HG03378 (cell line): ENCODE results near the gene IFT27.

Experiments
- ATAC-seq: cut with Tn5 transposase; IDR thresholded peaks from one replicate; pipeline ENCODE4 v1.9.1; 2021; ENCODE audit warnings: mild to moderate bottlenecking, moderate library complexity; ENCODE audit not compliant: unreplicated experiment

Gene IFT27, protein sequence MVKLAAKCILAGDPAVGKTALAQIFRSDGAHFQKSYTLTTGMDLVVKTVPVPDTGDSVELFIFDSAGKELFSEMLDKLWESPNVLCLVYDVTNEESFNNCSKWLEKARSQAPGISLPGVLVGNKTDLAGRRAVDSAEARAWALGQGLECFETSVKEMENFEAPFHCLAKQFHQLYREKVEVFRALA

GRCh38 chr22:36775964-36776669 lies at the start of gene IFT27:
TSS of gene IFT27 (minus strand) at chr22:36776119. CDS start at chr22:36775707, 412 bp downstream.
- ATAC-seq = peak; percentile 86

DNA sequence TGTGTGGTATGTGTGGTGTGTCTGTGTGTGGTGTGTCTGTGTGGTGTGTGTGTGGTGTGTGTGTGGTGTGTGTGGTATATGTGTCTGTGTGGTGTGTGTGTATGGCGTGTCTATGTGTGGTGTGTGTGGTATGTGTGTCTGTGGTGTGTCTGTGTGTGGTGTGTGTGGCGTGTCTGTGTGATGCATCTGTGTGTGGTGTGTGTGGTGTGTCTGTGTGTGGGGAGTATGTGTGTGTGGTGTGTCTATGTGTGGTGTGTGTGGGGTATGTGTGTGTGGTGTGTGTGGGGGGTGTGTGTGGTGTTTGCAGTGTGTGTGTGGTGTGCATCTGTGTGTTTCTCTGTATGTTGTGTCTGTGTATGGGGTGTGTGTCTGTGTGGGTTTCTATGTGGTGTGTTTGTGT lies 48.7 kb upstream of the IFT27 start:
- ATAC-seq = no peak

DNA sequence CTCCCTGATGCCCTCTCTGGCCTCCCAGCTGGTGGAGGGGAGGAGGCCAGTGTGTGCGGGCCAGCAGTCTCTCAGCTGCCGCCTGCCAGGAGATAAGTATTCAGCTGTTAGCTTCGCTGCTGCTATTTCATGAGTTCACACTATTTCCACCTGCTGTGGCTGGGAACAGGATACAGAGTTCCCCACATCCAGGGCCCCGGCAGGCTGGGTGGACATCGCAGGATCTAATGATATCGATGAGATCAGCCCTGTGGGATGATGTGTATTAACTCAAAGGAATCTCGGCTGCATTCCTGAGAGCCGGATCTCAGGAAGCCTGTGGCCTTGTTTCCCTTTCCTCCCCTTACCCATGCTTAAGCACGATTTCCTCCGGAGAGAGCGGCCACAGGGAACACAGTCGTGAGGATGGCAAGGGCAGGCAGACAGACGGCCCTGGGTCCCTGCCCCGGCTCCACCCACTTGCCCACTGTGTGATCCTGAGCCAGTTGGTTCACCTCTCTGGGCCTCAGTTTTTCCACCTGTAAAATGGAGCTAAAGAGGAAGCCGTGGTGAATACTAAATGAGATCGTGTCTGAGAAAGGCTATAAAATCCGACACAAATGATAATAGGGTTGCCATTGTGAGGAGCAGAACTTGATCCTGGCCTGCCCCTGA lies 47.4 kb upstream of the IFT27 start:
- no peak for ATAC-seq

DNA sequence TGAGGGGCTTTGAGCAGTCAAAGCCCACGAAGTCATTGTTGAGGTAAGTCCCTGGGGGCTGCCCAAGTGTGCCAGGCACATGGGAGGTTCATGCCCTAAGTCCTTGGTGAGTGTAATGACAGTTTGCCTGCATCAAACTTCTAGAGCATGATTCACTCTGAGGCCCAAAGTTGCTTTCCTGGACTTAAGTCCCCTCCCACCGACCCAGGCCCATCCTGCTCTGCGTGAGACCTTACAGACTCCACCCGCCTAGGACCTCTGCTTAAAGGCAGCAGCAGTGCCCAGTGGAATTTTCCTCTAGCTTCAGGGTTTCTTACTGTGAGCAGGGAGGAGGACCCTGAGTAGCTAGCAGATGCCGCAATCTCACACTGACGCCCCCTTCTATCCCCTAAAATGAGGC lies 46.7 kb upstream of the IFT27 start:
- ATAC-seq = no peak

GRCh38 chr22:36819112-36819511 lies 43.2 kb upstream of the IFT27 start:
- no peak for ATAC-seq

DNA sequence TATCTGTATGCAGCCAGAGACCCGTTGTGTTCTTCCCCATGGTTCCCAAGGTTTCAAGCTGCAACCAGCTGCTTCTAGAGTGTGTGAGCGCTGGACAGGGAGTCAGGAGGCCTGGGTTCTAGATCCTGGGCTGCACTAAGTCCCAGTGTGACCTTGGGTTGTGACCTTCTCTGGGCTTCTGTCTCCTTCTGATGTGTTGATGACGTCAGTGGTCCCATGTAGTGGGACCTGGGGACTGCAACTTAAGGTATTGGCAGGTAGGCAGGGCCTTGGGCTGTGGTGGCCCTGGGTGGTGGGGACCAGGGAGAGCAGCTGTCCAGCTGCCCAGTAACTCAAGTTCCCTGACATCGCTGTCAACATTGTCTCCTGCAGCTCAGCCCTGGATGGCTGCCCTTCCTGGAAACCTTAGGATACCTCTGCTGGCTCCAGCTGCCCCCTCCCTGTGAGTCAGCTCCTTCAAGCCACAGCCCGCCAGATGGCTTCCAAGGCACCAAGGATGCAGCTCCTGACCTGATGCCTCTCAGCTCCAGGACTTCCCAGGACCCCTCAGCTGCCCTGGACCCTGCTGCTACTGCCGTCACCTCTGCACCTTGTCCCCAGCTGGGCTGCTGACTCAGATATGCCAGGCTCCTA lies 42.2 kb upstream of the IFT27 start:
- ATAC-seq = no peak

DNA sequence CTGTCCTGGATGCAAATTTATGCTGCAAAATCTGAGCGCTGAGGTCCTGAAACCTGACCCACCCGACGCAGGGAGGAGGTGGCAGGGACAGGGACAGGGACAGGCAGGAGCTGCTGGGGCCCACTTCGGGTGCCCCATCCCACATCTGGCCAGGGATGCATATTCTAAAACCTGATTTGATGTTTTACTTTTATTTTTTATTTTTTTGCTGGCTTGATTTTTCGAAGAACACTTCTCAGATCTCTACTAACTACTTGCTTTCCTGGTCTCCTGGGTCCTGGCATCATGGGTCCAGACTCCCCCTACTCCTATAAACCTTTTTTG lies 41.6 kb upstream of the IFT27 start:
- ATAC-seq = no peak

DNA sequence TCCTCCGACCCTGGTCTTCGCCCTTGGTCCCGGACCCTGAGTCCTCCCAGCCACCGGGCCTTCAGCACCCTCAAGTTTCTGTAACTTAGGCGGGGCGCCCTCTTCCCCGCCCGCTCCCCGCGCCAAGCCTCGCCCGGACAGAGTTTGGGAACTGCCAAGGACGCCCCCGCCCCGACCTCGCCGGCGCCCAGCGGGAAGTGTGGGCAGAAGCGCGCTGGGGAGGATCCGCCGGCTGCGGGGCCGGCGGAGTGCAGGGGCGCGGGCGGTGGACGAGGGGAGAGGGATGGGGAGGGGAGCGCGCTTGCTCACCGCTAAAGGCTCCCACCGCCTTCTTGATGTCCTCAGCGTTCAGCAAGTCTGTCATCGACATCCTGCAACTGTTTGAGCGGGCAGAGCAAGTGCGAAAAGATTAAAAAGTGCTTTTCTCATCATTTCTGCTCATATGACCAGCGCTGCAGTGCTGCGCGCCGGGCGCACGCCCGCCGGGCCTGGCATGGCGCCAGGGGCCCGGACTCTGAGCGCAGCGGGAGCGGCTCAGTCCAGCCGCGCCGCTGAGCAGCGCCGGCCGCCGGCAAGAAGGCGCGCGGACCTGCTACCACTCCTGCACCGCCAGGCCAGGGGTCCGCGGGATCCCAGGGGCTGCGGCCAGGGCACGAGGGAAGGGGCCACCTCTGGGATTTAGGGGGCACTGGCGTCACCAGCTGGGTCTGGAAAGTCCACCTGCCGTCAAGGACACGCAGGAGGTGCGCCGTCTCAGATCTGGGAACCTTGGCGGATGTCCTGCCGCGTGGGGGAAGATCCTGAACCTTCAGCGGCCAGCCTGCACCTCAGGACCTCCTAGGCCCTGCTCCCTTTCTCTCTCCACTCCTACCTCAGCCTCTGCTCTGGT lies 41.0 kb upstream of the IFT27 start, which contains the start of gene PVALB:
PVALB (minus strand) TSS at position 400 of the 889 bp plus-strand sequence; CDS start at position 370, 30 bp downstream.
- no peak for ATAC-seq

GRCh38 chr22:36816339-36816635 lies 40.4 kb upstream of the IFT27 start:
- ATAC-seq = no peak

GRCh38 chr22:36815558-36816338 lies 39.8 kb upstream of the IFT27 start:
- ATAC-seq = no peak

DNA sequence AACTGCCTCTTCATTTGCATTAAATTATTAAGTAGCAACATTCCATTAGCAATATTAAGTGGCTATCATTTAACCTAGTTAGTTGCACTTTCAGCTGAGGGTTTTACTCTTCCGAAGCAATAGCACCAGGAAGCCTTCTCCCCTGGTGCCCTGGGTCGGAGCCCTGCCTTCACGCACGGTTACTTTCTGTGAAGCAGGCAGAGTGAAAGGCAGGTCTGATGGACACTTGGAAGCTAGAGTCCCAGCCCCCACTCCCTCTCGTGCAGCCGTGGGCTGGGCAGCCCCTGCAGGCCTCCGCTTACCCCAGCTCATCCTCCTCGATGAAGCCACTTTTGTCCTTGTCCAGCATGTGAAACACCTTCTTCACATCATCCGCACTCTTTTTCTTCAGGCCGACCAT lies 38.9 kb upstream of the IFT27 start:
- no peak for ATAC-seq

DNA sequence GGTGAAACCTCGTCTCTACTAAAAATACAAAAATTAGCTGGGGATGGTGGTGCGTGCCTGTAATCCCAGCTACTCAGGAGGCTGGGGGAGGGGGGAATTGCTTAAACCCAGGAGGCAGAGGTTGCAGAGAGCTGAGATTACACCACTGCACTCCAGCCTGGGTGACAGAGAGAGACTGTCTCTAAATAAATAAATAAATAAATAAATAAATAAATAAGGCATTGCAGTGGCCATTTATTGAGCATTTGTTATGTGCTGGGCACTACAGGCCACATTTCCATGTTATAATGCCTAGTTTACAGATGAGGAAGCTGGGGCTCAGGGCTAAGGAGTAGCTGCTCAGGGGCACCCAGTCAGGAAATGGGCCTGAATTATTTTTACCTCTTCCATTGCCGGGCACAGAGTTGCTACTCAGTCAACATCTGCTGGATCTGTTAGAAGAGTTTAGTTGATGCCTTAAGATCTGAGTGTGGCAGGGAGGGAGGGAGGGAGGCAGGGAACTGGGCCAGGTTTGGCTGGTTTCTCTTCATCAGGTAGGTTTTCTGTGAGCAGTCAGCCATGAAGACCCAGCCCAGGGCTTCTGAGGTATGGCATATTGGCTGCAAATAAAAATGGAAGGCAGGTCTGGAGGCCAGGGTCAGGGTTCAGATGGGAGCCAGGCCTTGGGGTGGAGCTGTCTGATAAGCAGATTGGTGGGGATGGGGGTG lies 35.3 kb upstream of the IFT27 start:
- no peak for ATAC-seq

DNA sequence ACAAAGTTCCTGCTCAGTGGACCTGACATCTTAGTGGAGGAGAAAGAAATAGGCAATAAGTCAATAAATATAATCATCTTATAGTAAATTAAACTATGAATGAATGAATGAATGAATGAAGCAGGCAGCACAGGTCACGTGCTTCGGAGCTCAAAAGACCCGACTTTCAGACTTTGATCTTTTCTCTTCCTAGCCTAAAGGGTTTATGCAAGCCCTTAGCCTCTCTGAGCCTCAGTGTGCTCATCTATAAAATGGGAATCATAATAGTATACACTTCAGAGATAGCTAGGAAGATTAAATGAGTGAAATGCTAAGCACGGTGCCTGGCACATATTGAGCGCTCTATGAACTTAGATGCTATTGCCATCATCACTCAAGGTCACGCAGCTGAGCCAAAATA lies 33.4 kb upstream of the IFT27 start:
- no peak for ATAC-seq

DNA sequence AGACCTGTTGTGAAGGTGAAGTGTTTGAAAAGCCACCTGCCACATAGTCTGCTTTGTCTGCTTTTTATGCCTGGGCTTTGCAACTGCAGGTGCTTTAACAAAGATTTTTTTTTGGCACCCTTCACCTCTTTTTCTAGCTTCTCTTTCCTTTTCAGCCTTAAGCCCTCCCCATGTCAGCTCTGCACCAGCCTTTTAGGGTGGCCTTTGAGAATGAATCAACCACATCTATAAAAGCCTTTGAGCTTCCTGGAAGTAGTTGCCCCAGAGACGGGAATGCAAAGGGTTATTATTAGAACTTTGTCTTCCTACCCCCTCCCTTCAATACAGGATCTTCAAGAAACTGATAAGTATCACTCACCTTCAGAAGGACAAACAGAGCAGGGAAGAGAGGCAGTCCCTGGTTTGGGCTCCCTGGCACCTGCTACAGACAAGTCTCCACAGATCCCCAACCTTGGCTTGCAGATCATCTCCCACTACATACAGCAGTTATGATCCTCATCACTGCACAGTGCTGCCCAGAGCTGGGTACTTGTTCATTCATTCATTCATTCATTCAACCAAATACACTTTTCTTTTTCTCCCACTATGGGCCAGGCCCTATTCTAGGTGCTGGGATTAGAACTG lies 32.9 kb upstream of the IFT27 start:
- no peak for ATAC-seq

- ATAC-seq = no peak
Measured at GRCh38 chr22:36807627-36808026, 31.7 kb upstream of the IFT27 start.

DNA sequence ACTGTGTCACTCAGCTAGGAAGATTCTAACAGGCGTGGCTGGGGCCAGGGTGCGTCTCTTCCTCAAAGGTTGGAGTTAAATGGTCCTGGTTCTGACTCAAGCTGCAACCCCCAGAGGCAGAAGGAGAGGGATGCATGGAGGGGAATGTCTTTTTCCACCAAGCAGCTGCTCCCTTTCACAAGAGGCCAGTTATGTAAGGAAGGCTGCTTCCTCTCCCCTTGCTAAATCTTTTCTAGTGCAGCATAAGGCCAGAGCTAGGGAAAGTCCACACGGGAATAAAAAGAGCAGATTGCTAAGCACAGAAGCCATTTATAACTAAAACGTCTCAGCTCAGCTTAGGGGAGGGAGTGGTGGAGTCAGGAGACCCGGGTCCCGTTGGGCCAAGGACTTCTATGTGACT lies 30.9 kb upstream of the IFT27 start:
- no peak for ATAC-seq

- ATAC-seq = no peak
Measured at GRCh38 chr22:36803358-36803757, 27.4 kb upstream of the IFT27 start.

GRCh38 chr22:36798674-36799066 lies 22.8 kb upstream of the IFT27 start:
- no peak for ATAC-seq
